C4-2B (cell line): ENCODE measurements around the gene KIAA2012.

Experiments used
- H3K27ac ChIP-seq: fragments of 450-650 bp; 2 replicates; pipeline ENCODE4 v1.5.1; 2017
- CTCF ChIP-seq: fragments of 450-650 bp; conservative IDR thresholded peaks from 2 replicates; pipeline ENCODE4 v1.5.1; 2017; ENCODE audit warnings: mild to moderate bottlenecking
- ZFX ChIP-seq: fragments of 450-650 bp; IDR thresholded peaks from 2 replicates; pipeline ENCODE4 v1.6.1; 2017

KIAA2012 gene

GRCh38 chr2:202046572-202046971 lies 26.5 kb upstream of the KIAA2012 start:
- H3K27ac ChIP-seq: no peak overlapping the region
- TF ChIP-seq ZFX: no peak
- no peak for TF ChIP-seq CTCF

GRCh38 chr2:202049092-202049728 lies 23.8 kb upstream of the KIAA2012 start:
- no peak for TF ChIP-seq ZFX
- TF ChIP-seq CTCF: no peak
- no peak overlapping the region for H3K27ac ChIP-seq

GRCh38 chr2:202049840-202050239 lies 23.2 kb upstream of the KIAA2012 start:
- TF ChIP-seq ZFX (no peak), CTCF (no peak)
- H3K27ac ChIP-seq: no peak overlapping the region

GRCh38 chr2:202050652-202051051 lies 22.4 kb upstream of the KIAA2012 start:
- no peak for TF ChIP-seq CTCF
- no peak overlapping the region for H3K27ac ChIP-seq

GRCh38 chr2:202051499-202052161 lies 21.4 kb upstream of the KIAA2012 start:
- TF ChIP-seq ZFX (no peak), CTCF (no peak)
- H3K27ac ChIP-seq: no peak overlapping the region

- no peak overlapping the region for H3K27ac ChIP-seq
- no peak for TF ChIP-seq CTCF
- no peak for TF ChIP-seq ZFX
Observed at GRCh38 chr2:202052235-202052634, 20.8 kb upstream of the KIAA2012 start.

- no peak overlapping the region for H3K27ac ChIP-seq
Observed at GRCh38 chr2:202054679-202055078, 18.4 kb upstream of the KIAA2012 start.

More at GRCh38 chr2:202054679-202055078, 18.4 kb upstream of the KIAA2012 start:
- TF ChIP-seq CTCF: no peak
- TF ChIP-seq ZFX: no peak
